HG03469 (cell line): ENCODE results near the gene GPC6.

Experiments used
- ATAC-seq: cut with Tn5 transposase; IDR thresholded peaks from one replicate; pipeline ENCODE4 v1.9.1; 2021; ENCODE audit warnings: mild to moderate bottlenecking, moderate library complexity, moderate number of reproducible peaks; ENCODE audit not compliant: unreplicated experiment

Gene GPC6

GRCh38 chr13:93266681-93267080, 40.1 kb downstream of the GPC6 start:
- no peak for ATAC-seq

DNA sequence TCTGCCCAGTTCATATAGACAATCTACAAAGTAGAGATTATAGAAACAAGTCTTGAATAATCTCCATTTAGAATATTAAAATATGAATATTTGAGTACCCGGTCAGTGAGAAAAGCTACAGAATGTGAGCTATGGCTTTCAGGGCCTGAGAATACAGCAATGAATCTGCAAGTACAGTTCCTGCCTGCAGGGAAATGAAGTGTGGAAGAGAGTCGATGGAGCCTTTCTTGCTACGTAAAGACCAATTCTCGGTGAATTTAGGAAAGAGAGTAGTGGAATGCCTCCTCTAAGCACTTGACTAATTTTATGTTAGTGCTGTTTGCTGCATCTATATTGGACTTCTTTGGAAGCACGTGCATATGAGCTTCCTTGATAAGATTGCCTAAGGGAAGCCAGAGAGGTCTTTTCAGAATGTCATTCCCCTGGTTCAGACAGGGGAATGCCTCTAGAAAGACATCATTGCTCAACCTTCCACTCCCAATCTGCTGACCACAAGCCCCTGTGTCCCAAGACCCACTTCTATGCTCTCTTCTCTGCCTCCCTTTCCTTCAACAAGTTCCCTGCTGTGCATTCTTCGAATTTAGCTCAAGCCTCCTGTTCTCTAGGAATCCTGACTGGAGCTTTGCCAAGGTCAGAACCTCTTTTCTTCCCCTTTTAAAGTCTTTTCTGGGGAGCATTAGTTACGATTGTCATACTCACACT, 41.9 kb downstream of the GPC6 start:
- ATAC-seq = no peak

DNA sequence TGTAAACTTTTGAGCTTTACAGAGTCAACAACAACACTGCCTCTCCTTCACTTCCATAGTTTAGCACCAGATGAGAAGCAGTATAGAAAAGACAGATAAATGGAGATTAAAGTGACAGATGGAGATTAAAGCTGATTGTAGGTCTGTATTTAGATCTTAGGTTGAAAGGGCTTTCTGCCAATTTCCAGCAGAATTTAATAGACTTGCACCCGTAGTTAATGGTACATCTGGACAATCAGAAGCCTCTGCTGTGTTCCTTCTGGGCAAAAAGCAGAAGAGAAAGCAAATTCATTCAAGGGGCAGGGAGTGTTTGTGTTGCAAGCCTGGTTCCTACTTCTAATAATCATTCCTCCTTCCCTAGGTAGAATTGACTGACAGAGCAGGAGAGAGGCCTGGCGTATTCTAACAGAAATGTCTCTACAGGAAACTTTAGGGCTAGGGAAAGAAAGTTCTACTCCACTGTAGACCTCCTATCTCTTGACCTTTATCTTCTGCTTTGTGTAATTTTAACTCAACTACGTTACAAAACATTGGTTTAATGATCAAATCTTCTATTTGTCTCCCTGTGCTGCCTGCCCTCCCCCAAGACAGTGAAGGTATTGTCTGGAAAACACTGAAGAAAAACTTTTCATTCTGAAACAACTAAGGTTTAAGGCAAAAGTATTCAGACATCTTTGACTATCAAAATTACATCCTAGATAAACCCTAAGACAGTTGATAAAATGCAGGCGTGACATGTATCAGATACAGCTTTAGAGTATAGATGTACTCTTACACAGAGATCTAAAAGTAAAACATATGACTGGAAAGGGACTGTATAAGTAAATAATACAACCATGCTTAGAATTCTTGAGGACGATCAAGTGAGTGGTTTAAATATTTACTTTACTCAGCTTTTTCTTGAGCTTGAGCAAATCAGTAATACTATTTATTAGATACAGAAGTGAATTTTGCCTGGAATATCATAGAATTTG, 44.4 kb downstream of the GPC6 start:
- no peak for ATAC-seq

GRCh38 chr13:93279982-93280381, 53.4 kb downstream of the GPC6 start:
- ATAC-seq = no peak

DNA sequence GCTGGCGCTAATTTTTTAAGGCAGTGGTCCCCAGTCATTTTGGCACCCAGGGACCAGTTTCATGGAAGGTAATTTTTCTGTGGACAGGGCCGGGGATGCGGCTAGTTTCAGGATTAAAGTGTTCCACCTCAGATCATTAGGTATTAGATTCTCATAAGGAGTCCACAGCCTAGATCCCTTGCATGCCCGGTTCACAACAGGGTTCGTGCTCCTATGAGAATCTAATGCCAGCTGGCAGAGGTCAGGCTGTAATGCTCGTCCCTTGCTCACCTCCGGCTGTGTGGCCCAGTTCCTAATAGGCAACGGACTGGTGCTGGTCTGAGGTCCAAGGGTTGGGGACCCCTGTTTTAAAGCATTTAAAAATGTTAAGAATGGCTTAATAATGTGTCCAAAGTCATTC, 54.1 kb downstream of the GPC6 start:
- no peak for ATAC-seq

DNA sequence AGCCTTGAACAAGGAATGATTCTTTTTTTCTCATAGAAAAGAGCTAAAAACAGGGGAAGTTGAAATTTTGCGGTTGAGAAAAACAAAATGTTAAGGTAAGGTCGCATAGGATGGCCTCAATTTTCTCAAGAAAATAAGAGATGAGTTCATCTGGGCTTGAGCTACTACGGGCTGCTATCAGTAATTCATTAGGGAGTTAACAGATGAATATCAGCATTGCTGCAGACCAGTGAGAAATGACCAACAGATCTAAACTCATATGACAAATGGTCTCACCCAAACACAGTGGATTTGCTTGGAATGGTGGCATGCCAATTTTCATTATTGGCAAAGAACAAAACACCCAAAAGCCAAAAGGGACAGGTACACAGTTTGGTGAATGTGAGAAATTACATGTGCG, 56.6 kb downstream of the GPC6 start:
- ATAC-seq = no peak

GRCh38 chr13:93284064-93284463, 57.5 kb downstream of the GPC6 start:
- ATAC-seq = no peak

DNA sequence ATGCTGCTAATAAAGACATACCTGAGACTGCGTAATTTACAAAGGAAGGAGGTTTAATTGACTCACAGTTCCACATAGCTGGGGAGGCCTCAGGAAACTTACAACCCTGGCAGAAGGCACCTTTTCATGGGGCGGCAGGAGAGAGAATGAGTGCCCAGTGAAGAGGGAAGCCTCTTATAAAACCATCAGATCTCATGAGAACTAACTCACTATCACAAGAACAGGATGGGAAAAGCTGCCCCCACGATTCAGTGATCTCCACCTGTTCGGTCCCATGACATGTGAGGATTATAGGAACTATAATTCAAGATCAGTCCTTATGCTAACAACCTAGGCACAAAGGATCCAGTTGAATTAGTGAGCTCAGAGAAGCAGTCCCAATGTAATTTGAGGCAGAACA, 59.4 kb downstream of the GPC6 start:
- no peak for ATAC-seq

DNA sequence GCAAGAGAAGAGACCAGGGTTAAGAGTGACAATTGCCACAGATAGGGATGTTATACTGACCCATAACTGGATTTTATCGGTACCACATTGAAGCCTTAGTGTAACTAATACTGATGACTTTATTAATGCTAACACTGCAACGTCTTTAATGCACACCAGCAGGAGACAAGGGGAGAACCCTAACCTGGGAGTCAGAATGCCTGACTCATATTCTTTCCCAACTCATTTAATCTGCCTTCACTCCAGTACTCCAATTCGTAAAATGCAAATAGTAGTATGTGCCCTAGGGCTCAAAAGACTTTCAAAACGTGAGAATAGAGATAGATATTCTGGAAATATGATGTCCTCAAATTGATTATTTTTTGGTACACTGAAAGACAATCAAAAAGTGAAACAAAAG, 62.4 kb downstream of the GPC6 start:
- ATAC-seq = no peak

DNA sequence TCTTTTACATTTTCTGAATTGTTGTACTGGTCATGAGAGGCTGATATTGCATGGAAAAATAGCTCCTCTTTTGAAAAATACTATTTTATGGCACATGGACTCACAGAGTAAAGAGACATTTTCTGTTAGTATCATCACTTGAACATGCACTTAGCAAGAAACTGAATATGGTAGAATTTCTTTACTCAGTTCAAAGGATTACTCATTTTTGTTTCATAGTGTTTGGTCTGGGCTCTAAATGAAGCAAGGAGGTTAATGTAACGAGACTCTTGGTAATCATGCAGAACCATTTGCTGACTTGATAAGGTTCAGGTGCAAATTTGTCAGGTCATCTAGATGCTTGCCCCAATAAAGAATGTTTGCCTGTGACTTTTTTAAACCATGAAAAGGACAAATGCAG, 63.2 kb downstream of the GPC6 start:
- ATAC-seq = no peak

GRCh38 chr13:93290503-93290902, 63.9 kb downstream of the GPC6 start:
- ATAC-seq = no peak

DNA sequence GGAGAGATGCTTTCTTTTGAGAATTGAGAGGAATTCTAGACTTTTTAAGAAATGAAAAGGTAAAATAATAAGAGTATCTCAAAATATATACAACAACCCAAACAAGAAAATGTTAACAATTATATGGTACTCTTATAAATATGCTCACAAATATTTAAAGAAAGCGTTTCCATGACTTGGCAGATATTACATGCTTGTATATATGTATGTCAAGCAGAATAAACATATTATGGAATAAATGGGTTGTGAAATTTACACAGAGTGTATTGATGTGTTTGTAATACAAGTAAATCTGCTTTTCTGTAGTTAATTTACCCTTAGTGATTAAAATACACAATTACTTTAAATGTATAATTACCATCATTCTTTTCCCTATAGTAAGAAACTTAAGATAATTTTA, 65.8 kb downstream of the GPC6 start:
- ATAC-seq = no peak

- ATAC-seq = no peak
Observed at GRCh38 chr13:93293710-93294109, 67.1 kb downstream of the GPC6 start.

- no peak for ATAC-seq
Observed at GRCh38 chr13:93296584-93296983, 70.0 kb downstream of the GPC6 start.

DNA sequence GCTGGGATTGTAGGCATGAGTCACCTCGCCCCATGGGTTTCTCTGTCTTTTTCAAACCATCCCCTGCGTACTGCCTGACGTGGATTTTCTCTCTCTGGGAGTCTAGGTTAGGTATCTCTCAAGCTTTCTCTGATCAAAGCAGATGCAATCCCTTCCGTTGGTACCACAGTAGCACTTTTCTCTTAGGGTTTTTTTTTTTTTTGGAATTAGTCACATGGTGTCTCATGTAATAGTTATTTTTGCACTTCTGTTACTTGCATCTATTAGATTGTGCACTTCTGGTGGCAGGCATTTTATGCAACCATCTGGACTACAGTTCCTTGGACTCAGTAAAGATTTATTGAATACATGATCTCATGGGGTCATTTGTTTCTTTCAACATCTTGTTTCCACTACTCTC, 72.1 kb downstream of the GPC6 start:
- no peak for ATAC-seq

DNA sequence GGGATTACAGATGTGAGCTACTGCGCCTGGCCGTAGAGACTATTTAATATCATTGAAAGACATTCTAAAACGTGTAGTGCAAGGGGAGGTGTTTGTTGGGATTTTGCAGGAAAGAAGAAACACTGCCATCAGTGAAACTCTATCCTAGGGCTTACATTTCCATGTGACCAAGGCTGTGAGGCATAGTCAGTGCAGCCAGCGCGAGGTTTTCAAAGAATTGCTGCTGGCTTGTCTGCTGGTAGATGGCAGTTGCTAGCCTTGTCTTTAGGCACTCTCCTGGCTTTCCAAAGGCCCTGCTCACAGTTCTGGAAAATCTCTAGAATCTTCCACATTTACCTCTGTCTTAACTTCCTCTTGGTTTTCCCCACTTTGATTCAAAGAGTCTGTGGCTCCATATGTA, 77.5 kb downstream of the GPC6 start:
- ATAC-seq = no peak

GRCh38 chr13:93304868-93305613, 78.4 kb downstream of the GPC6 start:
- no peak for ATAC-seq

DNA sequence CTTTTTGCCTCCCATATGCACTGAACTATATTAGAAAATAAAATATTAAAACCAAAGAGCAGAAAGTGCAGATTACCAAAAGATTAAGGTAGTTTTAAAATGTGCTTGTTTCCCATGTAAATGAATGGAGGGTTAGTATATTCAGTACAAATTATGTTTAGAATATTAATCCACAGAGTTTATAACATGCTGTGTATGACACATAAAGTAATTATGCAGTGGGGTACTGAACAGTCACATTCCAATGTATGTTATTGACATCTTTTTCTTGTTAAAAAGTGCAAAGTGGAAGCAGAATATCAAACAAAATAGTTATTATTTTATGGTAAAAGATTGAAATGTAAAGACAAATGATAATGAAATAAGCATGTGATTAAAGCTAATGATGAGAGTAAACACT, 79.3 kb downstream of the GPC6 start:
- no peak for ATAC-seq

- no peak for ATAC-seq
Observed at GRCh38 chr13:93307136-93307535, 80.5 kb downstream of the GPC6 start.

DNA sequence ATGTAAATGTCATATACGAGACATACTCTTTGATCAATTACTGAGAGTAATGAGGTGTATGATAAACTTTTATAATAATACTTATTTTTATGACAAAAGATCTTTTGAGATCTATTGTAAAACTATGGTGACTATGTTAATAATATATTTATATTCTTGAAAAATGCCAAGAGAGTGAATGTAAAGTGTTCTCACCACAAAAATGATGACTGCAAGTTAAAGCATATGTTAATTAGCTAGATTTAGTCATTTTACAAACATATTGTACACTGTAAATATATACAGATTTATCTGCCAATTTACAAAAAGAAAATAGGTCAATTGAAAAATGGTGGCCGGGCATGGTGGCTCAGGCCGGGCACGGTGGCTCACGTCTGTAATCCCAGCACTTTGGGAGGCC, 81.0 kb downstream of the GPC6 start:
- ATAC-seq = no peak

DNA sequence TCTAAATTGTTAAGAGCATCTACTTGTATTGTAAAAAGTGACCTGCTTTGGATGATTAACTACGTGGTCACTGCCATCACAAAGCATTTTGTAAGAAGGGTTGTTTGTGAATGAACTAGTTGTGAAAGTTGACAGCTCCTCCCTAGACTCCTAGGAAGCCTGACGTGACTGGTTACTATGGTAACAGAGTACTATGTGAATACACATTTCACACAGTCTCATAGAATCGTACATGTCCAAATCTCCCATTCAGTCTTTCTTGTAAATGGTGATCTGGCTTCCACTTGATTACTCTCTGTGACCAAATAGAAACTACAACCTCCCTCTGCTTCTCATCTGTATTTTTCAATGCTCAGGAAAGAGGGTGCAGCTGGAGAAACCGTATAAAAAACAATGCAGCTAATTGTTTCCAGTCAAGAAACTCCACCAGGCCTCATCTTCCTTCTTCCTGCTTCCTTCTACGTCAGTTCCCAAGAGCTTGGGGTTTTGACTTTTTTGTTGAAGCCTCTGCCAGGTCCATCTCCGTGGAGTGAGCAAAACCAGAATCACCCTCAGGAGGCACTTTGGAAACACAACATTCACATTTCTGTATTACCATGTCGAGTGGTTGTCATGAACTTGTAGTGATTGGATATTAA, 83.4 kb downstream of the GPC6 start:
- ATAC-seq = no peak
